SJSA1 (cell line): ENCODE data around the gene APOBEC3H. TPM values are rescaled to one million over a fixed set of nuclear protein-coding genes. Genes with fewer than 3 reads are reported as not detected.
"Not testable (repeated sequence)": the region's sequence is repeated elsewhere in the genome, so short reads cannot be mapped to it uniquely, and the experiment has no call there.

Experiments used
- DNase-seq, 2 experiments: peaks; one replicate each; pipeline ENCODE4 v3.0.0-alpha.2; 2015 to 2020; ENCODE audit warnings: low spot score in 2 of 2, low read depth in 1 of 2
- H3K27ac ChIP-seq: fragments of 250-450 bp; sonication (Bioruptor Pico); 2 replicates; pipeline ENCODE4 v1.5.1; 2020; ENCODE audit warnings: mild to moderate bottlenecking, moderate library complexity
- H3K27me3 ChIP-seq: fragments of 250-450 bp; sonication (Bioruptor Pico); replicated peaks from 2 replicates; pipeline ENCODE4 v1.5.1; 2020; ENCODE audit warnings: mild to moderate bottlenecking, moderate library complexity
- H3K36me3 ChIP-seq: fragments of 250-450 bp; sonication (Bioruptor Pico); 2 replicates; pipeline ENCODE4 v1.5.1; 2020; ENCODE audit warnings: mild to moderate bottlenecking
- H3K4me1 ChIP-seq: fragments of 250-450 bp; sonication (Bioruptor Pico); replicated peaks from 2 replicates; pipeline ENCODE4 v1.6.1; 2021; ENCODE audit warnings: mild to moderate bottlenecking
- H3K4me3 ChIP-seq: fragments of 250-450 bp; sonication (Bioruptor Pico); 2 replicates; pipeline ENCODE4 v1.5.1; 2020; ENCODE audit warnings: mild to moderate bottlenecking
- H3K9me3 ChIP-seq: fragments of 250-450 bp; sonication (Bioruptor Pico); replicated peaks from 2 replicates; pipeline ENCODE4 v1.5.1; 2020; ENCODE audit warnings: mild to moderate bottlenecking
- total RNA-seq: library from RNA; depleted of rRNA; stranded (reverse); fragments of >200 nt; shearing (Covaris generic); gene quantifications from 2 replicates; pipeline ENCODE4 v1.2.3, GENCODE V29; 2014; rRNA removed

The APOBEC3H gene
- 1.4 TPM in 1 of 2 replicates, not detected in the other for total RNA-seq

DNA sequence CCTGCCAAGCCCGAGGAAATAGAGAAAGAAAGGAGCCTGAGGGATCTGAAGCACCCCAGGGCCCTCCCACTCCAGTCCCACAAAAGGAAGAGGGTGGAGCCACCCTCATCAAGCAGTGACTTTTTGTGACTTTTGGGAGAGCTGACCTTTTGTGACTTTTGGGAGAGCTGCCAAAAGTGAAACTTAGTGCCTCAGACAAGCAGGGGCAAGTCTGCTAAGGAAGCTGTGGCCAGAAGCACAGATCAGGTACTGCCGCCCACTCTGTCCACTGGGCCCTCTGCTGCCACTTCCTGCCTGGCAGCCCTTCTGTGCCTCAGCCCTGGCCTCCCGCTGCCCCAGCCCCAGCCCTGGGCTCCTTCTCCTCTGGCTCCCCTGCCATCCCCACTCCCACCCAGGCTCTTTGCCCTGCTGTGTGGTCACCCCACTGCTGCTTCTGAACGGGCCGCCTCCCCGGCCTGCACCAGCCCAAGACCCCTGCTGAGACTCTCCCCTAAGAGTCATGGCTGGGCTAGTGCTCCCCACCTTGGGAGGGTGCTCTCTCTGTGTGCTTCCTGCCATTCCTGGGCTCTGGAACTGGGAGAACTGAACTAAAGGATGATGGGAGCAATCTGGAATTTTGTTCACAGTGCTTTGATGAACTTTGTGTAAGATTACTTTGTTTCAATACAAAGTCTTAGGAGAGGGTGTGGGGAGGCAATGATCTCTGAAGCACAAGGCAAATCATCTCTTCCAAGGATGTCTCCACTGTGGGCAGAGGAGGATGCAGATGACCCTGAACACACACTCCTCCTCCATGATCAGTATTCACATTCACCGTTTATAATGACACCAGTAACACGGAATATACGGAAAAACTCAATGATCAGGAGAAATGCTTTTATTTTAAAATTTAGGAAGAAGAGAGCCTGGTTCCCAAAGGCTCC is at the start of gene APOBEC3H:
TSS of gene APOBEC3H (plus strand) at position 147 of the 923 bp plus-strand sequence. CDS start 3,035 bp downstream, outside the sequence.
- Histone ChIP-seq H3K4me3 (no peak within 1 kb of the TSS), H3K9me3 (no peaks in the 10 kb centered on the region), H3K27ac (no peak within 1 kb of the TSS), H3K4me1 (peaks cover 6% of the 10 kb centered on the region), H3K27me3 (no peaks in the 10 kb centered on the region), H3K36me3 (no peaks in the 10 kb centered on the region)
- no peak for DNase-seq

DNA sequence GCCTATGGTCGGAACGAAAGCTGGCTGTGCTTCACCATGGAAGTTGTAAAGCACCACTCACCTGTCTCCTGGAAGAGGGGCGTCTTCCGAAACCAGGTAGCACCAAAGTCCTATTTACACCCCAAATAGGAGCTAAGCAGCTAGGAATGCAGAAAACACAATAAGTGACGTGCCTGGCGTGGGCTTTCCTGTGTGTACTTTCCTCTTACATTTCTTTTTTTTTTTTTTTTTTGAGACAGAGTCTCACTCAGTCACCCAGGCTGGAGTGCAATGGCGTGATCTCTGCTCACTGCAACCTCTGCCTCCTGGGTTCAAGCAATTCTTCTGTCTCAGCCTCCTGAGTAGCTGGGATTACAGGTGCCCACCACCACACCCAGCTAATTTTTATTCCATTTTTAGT is 47.6 kb upstream of the APOBEC3H start:
- H3K27ac ChIP-seq, H3K36me3 ChIP-seq, H3K9me3 ChIP-seq, H3K4me3 ChIP-seq, H3K27me3 ChIP-seq, H3K4me1 ChIP-seq, DNase-seq: not testable (repeated sequence)

DNA sequence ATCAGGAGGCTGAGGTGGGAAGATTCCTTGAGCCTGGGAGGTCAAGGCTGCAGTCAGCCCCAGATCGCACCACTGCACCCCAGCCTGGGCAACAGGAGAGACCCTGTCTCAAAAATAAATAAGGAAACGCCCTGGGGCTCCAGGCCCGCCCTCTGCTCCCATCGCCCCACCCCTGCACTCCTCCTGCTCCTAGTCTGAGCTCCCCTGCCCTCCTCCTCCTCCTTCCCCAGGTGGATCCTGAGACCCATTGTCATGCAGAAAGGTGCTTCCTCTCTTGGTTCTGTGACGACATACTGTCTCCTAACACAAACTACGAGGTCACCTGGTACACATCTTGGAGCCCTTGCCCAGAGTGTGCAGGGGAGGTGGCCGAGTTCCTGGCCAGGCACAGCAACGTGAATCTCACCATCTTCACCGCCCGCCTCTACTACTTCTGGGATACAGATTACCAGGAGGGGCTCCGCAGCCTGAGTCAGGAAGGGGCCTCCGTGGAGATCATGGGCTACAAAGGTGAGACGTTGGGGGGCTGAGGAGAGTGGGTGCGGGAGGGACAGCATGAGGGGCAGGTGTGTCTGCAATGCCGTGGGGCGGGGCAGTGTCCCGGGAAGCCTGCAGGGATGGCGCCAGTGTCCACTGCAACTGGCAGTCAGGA is 45.1 kb upstream of the APOBEC3H start:
- not testable (repeated sequence) for DNase-seq, H3K4me1 ChIP-seq, H3K27ac ChIP-seq, H3K27me3 ChIP-seq, H3K9me3 ChIP-seq, H3K4me3 ChIP-seq
- peaks cover 13% of the 10 kb centered on the region for H3K36me3 ChIP-seq

DNA sequence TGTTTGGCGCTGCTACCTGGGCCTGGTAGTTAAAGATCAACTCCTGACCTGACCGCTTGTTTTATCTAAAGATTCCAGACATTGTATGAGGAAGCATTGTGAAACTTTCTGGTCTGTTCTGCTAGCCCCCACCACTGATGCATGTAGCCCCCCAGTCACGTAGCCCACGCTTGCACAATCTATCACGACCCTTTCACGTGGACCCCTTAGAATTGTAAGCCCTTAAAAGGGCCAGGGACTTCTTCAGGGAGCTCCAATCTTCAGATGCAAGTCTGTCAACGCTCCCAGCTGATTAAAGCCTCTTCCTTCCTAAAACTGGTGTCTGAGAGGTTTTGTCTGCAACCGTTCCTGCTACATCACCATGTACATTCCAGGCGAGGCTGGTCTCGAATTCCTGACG is 41.4 kb upstream of the APOBEC3H start:
- Histone ChIP-seq H3K4me3 (no peak overlapping the region), H3K4me1 (peaks cover under 1% of the 10 kb centered on the region), H3K9me3 (no peaks in the 10 kb centered on the region), H3K27me3 (no peaks in the 10 kb centered on the region), H3K27ac (no peak overlapping the region), H3K36me3 (peaks cover 31% of the 10 kb centered on the region)
- no peak for DNase-seq

DNA sequence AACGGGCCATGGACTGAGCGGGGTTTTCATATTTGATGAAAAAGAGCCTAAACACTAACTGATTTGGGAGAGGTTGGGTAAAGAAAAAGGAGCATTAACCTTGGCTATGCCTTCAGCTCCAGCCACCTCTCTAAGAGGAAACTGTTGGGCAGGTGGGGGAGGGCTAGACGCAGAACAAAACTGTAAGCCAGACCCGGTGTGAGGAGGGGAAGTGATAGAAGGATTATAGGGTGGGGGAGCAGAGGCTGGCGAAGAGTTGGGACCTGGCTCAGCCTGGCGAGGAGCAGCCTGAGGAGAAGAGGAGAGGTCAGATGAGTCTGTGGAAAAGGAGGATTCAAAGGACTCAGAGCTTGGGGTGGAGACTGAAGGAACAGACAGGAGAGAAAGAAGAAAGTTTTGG is 35.8 kb upstream of the APOBEC3H start:
- not testable (repeated sequence) for H3K9me3 ChIP-seq, DNase-seq, H3K27me3 ChIP-seq
- Histone ChIP-seq H3K4me3 (peak overlapping the region; percentile 34), H3K36me3 (peaks cover 20% of the 10 kb centered on the region), H3K4me1 (peaks cover 38% of the 10 kb centered on the region), H3K27ac (peak overlapping the region; percentile 71; the same call in 1 of the 2 replicates)

DNA sequence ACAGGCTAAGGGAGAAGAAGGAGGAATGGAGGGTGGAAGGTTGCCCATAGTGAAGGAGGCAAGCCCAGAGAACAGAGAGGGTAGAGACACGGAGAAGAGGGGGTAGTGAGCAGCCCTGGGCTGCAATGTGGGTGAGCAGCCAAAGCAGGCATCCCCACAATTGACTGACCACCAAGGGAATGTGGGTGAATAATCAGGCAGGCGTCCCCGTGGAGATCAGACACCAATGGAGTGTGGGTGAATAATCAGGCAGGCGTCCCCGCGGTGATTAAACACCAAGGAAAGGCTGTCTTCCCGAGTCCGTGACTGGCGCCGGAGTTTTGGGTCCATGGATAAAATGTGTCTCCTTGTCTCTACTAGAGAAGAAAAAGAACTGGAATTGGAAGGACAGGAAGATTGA is 35.1 kb upstream of the APOBEC3H start:
- H3K27me3 ChIP-seq, H3K9me3 ChIP-seq: not testable (repeated sequence)
- DNase-seq, result peak in 1 of 2 experiments; percentile 60
- Histone ChIP-seq H3K4me3 (peak overlapping the region; percentile 34), H3K4me1 (peaks cover 45% of the 10 kb centered on the region), H3K27ac (peak overlapping the region; percentile 71), H3K36me3 (peaks cover 18% of the 10 kb centered on the region)

DNA sequence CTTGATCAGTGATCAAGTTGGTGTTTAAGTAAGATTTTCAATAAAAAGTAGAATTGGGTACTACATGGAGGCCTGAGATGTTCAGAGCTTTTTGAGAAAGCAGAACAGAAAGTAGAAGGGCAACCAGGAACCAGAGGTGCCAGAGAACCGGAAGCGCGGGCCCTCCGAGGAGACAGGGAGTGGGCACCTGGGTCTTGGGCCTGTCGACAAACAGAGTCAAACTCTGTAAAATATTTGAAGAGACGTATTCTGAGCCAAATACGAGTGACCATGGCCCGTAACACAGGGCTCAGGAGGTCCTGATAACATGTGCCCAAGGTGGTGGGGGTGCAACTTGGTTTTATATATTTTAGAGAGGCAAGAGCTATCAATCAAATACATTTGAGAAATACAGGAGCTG is 33.1 kb upstream of the APOBEC3H start:
- H3K36me3 ChIP-seq, H3K27ac ChIP-seq, DNase-seq, H3K9me3 ChIP-seq, H3K27me3 ChIP-seq, H3K4me3 ChIP-seq: not testable (repeated sequence)
- H3K4me1 ChIP-seq, result peaks cover 49% of the 10 kb centered on the region

DNA sequence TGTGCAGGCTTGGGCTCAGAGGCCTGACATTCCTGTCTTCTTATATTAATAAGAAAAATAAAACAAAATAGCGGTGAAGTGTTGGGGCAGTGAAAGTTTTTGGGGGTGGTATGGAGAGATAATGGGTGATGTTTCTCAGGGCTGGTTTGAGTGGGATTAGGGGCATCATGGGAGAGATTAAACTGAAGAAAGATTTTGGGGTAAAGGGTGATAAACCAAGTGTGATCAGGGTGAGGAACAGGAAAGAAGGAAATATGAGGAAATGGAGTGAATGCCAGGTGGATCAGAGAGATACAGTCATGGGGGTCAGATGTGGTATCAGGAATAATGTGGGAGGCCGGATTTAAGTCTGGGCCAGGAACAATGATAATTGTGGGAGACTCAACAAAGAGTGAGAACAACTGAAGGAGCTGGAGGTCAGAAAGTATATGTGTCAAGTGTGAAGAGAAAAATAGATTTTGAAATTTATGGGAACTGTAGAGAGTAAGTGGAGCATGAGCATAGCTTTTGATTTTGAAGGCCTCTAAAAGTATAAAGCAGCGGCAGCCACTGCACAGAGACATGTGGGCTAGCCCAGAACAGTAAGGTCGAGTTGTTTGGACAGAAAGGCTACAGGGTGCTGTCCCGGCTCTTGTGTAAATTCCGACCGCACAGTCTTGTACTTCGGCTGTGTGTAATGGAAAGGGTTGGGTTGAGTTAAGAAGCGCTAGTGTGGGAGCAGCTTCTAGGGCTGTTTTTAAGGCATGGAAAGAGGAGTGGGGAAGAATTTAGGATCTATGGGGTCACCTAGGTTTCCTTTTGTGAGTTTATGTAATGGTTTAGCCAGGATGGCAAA is 30.4 kb upstream of the APOBEC3H start:
- H3K36me3 ChIP-seq, H3K4me3 ChIP-seq, H3K9me3 ChIP-seq, H3K27me3 ChIP-seq, DNase-seq: not testable (repeated sequence)
- Histone ChIP-seq H3K4me1 (peaks cover 39% of the 10 kb centered on the region), H3K27ac (peak overlapping the region; percentile 64)

DNA sequence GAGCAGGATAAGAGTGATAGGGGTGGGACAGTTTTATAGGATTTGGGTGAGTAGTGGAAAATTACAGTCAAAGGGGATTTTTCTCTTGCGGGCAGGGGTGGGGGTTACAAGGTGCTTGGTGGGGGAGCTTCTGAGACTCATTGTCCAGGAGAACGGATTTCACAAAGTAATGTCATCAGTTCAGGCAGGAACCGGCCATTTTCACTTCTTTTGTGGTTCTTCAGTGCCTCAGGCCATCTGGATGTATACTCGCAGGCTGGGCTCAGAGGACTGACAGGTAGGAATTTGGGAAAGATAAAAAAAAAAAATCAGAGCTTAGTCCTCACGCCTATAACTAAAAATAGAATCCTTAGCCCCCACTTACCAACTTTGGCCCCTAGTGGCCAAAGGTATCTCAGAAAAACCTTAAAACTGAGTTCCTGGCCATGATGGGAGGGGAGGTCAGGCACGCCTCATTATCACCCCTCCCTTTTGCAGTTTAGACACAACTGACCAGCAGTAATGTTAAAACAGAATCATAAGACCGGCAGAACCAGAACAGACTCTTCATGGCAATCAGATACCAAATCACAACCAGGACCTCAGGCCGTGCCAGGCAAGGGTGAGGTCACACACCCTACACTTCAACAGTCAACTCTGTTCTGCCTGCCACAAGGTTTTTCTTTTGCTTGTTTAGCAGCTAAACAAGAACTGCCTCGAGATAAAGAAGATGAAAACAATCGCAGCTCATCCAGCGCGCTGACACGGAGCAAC is 28.8 kb upstream of the APOBEC3H start:
- no peak for DNase-seq
- Histone ChIP-seq H3K27ac (no peak overlapping the region), H3K36me3 (no peaks in the 10 kb centered on the region), H3K27me3 (no peaks in the 10 kb centered on the region), H3K9me3 (no peaks in the 10 kb centered on the region), H3K4me3 (no peak overlapping the region), H3K4me1 (peaks cover 25% of the 10 kb centered on the region)

DNA sequence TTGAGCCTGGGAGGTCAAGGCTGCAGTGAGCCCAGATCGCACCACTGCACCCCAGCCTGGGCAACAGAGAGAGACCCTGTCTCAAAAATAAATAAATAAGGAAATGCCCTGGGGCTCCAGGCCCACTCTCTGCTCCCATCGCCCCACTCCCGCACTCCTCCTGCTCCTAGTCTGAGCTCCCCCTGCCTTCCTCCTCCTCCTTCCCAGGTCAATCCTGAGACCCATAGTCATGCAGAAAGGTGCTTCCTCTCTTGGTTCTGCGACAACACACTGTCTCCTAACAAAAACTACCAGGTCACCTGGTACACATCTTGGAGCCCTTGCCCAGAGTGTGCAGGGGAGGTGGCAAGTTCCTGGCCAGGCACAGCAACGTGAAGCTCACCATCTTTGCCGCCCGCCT is 26.9 kb upstream of the APOBEC3H start:
- H3K27ac ChIP-seq, result no peak overlapping the region
- H3K36me3 ChIP-seq, result no peaks in the 10 kb centered on the region
- H3K4me3 ChIP-seq, result no peak overlapping the region
- DNase-seq, result no peak
- H3K9me3 ChIP-seq, result no peaks in the 10 kb centered on the region
- peaks cover 21% of the 10 kb centered on the region for H3K4me1 ChIP-seq
- no peaks in the 10 kb centered on the region for H3K27me3 ChIP-seq

DNA sequence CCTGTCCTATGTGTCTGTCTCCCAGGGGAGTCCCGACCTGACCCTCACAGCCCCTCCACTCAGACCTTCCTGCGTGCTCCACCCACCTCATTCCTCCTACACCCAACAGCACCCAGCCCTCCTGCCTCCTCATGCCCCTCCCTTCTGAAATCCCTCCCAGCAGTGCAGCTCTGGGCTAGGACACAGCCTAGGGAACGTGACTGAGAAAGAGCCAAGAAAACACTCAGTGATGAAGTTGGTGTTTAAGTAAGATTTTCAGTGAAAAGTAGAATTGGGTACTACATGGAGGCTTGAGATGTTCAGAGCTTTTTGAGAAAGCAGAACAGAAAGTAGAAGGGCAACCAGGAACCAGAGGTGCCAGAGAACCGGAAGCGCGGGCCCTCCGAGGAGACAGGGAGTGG is 24.5 kb upstream of the APOBEC3H start:
- H3K27me3 ChIP-seq, H3K4me3 ChIP-seq, H3K9me3 ChIP-seq, H3K27ac ChIP-seq, H3K4me1 ChIP-seq, DNase-seq, H3K36me3 ChIP-seq: not testable (repeated sequence)

DNA sequence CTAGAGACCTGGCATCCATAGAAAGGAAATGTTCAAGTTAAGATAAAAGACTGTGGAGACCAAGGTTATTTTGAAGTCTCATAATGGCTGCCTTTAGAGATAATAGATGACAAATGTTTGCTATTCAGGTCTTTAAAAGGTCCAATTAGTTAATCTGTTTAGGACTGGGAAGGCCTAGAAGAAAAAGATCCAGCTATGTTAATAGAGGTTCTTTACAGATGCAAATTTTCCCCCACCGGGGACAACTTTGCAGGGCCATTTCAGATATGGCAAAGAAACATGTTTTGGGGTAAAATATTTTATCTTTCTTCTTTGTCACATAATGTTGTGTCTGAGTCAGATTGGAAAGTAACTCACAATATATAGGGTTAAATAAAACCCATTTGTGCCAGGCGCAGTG is 23.1 kb upstream of the APOBEC3H start:
- Histone ChIP-seq H3K27me3 (no peaks in the 10 kb centered on the region), H3K4me1 (peaks cover 8% of the 10 kb centered on the region), H3K9me3 (no peaks in the 10 kb centered on the region), H3K4me3 (no peak overlapping the region), H3K36me3 (no peaks in the 10 kb centered on the region), H3K27ac (no peak overlapping the region)
- no peak for DNase-seq
